ENCODE results near the gene AKAP12. TPM values are rescaled to one million over a fixed set of nuclear protein-coding genes. Genes with fewer than 3 reads are reported as not detected.
A peak's percentile ranks its signal among the peaks of the same experiment; 100 is the strongest.

The AKAP12 gene
- total RNA-seq, 1 donor from 2014 or later: 138 TPM

DNA sequence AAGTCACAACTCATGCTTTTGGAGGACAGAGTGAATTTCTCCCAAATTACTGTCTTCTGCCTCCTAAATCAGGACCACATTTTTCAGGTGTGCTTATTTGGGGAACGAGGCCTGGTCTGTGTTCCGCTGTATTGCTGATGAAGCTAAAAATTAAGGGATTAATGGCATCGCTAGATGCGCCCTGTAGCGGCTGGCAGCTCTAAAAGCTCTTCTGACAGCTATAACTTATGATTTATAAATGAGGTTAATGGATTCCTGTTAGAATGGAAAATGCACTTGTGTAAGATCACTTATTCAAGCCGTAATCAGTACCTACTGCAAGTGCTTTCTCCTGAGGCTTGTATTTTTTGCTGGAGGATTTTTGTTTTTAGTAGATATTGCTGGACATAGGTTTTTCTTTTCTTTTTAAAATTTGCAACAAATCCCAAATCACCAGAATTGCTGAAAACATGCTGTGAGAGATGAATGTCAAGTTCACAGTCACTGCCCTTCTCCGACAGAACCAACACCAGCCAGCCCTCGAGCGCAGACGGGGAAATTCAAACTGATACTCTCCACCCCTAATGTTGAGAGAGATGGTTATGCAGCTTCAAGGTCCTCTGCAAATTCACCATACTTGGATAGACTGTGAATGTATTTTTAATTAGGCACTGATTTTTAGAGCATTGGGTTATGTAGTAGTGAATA, 49.1 kb downstream of the AKAP12 start:
- TF ChIP-seq, protein P1, sequence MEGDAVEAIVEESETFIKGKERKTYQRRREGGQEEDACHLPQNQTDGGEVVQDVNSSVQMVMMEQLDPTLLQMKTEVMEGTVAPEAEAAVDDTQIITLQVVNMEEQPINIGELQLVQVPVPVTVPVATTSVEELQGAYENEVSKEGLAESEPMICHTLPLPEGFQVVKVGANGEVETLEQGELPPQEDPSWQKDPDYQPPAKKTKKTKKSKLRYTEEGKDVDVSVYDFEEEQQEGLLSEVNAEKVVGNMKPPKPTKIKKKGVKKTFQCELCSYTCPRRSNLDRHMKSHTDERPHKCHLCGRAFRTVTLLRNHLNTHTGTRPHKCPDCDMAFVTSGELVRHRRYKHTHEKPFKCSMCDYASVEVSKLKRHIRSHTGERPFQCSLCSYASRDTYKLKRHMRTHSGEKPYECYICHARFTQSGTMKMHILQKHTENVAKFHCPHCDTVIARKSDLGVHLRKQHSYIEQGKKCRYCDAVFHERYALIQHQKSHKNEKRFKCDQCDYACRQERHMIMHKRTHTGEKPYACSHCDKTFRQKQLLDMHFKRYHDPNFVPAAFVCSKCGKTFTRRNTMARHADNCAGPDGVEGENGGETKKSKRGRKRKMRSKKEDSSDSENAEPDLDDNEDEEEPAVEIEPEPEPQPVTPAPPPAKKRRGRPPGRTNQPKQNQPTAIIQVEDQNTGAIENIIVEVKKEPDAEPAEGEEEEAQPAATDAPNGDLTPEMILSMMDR (conservative IDR thresholded peaks at IDR 0.05): no peak
- Mint-ChIP-seq H3K4me1 (ENCODE audit: unreplicated experiment) (peaks cover 68% of the 10 kb centered on the region), H3K27ac (peak overlapping the region; percentile 27), H3K27me3 (no peaks in the 10 kb centered on the region), H3K4me3 (no peak overlapping the region), H3K36me3 (peaks cover 8% of the 10 kb centered on the region), H3K9me3 (no peaks in the 10 kb centered on the region)
- DNase-seq (ENCODE audit: extremely low spot score, unreplicated experiment): no peak

DNA sequence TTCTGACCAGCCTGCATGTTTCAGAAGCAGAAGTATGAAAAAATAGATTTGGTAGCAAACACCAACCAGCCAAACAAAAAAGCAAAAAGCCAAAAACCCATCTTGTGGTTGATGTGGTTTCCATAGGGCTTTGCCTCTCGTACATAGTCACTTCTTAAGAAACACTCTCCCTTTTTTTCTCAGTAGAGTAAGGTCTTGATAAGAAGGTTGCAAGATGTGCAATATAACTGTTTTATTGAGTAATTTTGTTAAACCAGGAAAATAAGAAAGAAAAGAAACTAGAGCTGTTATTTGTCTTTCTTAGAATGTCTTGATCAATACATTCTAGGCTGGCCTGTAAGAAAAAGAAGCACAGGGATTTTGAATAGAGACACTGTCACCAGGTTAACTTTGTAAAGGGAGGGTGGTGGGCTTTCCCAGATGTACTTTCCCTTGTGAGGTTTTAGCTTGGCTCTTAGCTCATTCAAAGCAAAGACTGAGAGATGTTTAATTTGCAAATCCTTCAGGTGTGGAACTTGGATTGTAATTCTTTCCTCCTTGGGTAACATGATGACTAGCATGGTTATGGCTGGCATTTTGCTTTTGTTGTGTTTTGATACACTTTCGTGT, 49.7 kb downstream of the AKAP12 start:
- H3K4me1 Mint-ChIP-seq (ENCODE audit: unreplicated experiment): peaks cover 69% of the 10 kb centered on the region
- no peaks in the 10 kb centered on the region for H3K27me3 Mint-ChIP-seq
- DNase-seq (ENCODE audit: extremely low spot score, unreplicated experiment): no peak
- H3K9me3 Mint-ChIP-seq: no peaks in the 10 kb centered on the region
- no peak overlapping the region for H3K4me3 Mint-ChIP-seq
- no peak overlapping the region for H3K27ac Mint-ChIP-seq
- H3K36me3 Mint-ChIP-seq: peaks cover 7% of the 10 kb centered on the region
- TF ChIP-seq, protein P1 (conservative IDR thresholded peaks at IDR 0.05): no peak

DNA sequence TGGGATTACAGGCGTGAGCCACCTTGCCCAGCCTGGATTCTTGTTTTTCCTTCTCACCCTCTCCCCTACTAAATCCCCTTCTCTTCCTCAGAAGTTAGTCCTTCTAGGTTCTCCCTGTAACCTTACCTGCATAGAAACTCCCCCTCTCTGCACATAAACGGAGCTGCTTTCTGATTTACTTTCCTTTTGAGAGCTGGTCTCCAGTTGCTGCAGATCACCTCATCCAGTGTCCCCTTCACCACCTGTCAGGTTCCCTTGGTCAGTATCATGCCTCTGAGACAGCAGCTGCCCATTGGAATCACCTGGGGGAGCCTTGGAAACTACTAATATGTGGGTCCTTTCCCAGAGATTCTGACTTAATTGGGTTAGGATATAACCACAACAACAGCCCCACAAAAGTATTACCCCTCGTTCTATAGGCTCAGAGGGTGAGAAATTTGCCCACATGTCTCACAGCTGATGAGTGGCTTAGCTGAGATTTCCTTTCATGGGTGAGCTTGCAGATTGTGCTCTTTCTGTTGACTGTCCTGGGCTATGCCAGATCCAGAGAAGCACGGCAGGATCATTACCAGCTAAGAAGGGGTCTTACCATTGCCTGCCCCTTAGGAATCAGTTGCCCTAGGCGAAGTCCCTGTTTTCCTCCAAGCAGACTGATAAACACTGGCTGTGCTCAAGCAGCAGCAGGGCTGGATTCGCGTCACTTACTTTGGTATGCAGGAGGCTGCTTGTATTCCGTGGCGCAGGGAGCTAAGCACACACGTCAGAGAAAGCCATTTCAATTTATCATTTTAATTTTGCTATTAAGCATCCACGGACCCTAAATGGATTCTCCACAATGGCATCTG, 51.3 kb downstream of the AKAP12 start:
- Mint-ChIP-seq H3K36me3 (no peaks in the 10 kb centered on the region), H3K4me3 (peak overlapping the region; percentile 1), H3K27me3 (no peaks in the 10 kb centered on the region), H3K9me3 (no peaks in the 10 kb centered on the region), H3K4me1 (ENCODE audit: unreplicated experiment) (peaks cover 67% of the 10 kb centered on the region), H3K27ac (peak overlapping the region; percentile 68)
- TF ChIP-seq, protein P1 (conservative IDR thresholded peaks at IDR 0.05): no peak
- DNase-seq (ENCODE audit: extremely low spot score, unreplicated experiment): no peak

DNA sequence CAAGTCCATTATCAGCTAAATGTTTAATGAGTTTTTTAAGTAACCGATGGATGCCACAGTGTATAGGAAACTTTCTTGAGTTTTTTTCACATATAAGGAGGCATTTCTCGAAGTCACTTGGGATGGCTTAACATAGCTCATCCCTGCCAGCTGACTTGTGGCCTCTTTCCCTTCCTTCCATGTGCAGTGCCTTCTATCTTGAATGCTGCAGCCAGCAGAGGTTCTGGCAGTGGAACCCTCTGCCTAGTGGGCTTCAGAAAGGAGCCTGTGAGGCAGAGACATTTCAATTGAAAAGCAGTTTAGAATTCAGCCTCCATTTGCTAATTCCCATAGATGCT, 51.9 kb downstream of the AKAP12 start:
- DNase-seq (ENCODE audit: extremely low spot score, unreplicated experiment): no peak
- Mint-ChIP-seq H3K4me1 (ENCODE audit: unreplicated experiment) (peaks cover 61% of the 10 kb centered on the region), H3K9me3 (no peaks in the 10 kb centered on the region), H3K27me3 (no peaks in the 10 kb centered on the region), H3K4me3 (peak overlapping the region; percentile 48), H3K36me3 (no peaks in the 10 kb centered on the region), H3K27ac (no peak overlapping the region)
- TF ChIP-seq, protein P1 (conservative IDR thresholded peaks at IDR 0.05): no peak

DNA sequence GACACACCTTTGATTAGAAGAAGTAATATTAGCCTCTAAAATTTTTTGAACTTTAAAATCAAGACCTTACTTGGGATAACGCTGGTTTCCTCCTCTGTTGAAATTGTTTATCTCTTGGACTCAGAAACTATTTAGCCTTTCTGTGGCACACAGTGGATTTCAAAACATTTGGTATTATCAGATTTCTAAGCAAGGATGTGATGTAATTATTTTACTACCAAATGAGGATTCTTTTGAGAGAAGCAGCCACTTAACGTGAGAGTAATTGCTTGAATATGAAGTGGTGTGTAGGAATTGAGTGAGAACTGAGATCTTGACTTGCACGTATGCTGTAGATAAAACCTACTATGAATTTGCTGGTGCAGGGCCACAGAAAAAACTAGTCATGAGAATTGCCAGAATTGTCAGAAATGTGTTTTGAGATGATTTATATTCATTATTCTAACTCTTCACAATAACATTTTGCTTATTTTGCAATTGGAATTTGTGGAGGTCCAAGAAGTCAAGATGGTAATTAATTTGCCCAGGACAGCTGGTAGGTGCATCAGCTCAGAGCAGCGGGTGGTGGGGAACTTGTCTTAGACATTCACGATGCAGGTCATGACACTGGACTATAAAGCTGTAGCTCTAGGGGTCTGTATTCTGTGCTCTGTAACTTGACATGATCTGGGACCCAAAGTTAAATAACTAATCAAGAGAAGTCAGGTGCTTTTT, 53.4 kb downstream of the AKAP12 start:
- Mint-ChIP-seq H3K36me3 (peaks cover 4% of the 10 kb centered on the region), H3K4me1 (ENCODE audit: unreplicated experiment) (peaks cover 61% of the 10 kb centered on the region), H3K27ac (no peak overlapping the region), H3K4me3 (no peak overlapping the region), H3K27me3 (no peaks in the 10 kb centered on the region), H3K9me3 (no peaks in the 10 kb centered on the region)
- TF ChIP-seq, protein P1 (conservative IDR thresholded peaks at IDR 0.05): no peak
- no peak for DNase-seq (ENCODE audit: extremely low spot score, unreplicated experiment)

All from type B pancreatic cell (in vitro differentiated cells).